HTR-8/SVneo (cell line): ENCODE measurements around the gene SPAG7.
A peak's percentile ranks its signal among the peaks of the same experiment; 100 is the strongest.
"Not testable (repeated sequence)": the region's sequence is repeated elsewhere in the genome, so short reads cannot be mapped to it uniquely, and the experiment has no call there.

Experiments
- DNase-seq: peaks from one replicate; pipeline ENCODE4 v3.0.0; 2011; ENCODE audit warnings: low spot score, mixed read lengths; ENCODE audit not compliant: insufficient read length
- FAIRE-seq: peaks from 2 replicates; lab custom pipeline; 2011; peaks lifted over from hg19 to GRCh38; lab: Jason Lieb, UNC

SPAG7 gene

DNA sequence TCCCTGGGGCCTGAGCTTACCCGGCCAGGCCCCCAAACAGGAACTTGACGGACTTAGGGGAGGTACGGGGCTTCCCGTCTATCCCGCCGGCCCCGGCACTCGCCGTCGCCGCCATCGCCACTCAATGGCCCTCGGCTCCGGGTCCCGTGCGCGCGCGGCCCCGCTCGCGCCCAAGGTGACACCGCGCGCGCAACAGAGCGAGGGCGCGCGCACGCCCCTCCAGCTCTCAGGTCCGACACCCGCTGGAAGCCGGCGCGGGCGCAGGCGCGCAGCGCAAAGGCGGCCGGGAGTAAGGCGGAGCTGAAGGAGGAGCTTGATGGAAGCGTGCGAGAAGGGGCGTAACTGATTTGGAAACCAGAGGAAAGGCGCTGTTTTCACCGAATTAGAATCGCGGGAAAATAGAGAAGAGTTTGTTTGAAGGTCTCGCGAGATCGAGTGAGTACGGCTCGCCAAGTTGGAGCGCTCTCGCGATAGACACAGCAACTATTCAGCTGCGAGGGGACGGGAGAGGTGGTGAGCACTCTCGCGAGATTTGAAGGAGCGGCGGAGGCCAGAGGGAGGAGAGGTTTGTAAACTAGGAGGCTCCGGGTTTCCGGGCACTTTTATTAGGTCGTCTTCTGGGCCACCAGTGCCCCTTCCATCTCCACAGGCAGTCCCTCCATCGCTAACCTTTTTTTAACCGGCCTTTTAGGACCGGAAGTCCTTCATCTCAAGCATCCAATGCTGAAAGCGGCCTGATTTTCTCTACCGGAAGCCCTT lies 27.6 kb downstream of the SPAG7 start, which contains the start of the genes RNF167 and SLC25A11:
RNF167 (plus strand) TSS at position 473 of the 759 bp plus-strand sequence. CDS start 642 bp downstream, outside the sequence.
SLC25A11 (minus strand) TSS at position 251 of the 759 bp plus-strand sequence; CDS start at position 115, 136 bp downstream.
- DNase-seq (peak; percentile 98), FAIRE-seq (peak; percentile 95)

- DNase-seq (no peak), FAIRE-seq (no peak)
Observed at GRCh38 chr17:4939546-4939795, 28.1 kb downstream of the SPAG7 start.

DNA sequence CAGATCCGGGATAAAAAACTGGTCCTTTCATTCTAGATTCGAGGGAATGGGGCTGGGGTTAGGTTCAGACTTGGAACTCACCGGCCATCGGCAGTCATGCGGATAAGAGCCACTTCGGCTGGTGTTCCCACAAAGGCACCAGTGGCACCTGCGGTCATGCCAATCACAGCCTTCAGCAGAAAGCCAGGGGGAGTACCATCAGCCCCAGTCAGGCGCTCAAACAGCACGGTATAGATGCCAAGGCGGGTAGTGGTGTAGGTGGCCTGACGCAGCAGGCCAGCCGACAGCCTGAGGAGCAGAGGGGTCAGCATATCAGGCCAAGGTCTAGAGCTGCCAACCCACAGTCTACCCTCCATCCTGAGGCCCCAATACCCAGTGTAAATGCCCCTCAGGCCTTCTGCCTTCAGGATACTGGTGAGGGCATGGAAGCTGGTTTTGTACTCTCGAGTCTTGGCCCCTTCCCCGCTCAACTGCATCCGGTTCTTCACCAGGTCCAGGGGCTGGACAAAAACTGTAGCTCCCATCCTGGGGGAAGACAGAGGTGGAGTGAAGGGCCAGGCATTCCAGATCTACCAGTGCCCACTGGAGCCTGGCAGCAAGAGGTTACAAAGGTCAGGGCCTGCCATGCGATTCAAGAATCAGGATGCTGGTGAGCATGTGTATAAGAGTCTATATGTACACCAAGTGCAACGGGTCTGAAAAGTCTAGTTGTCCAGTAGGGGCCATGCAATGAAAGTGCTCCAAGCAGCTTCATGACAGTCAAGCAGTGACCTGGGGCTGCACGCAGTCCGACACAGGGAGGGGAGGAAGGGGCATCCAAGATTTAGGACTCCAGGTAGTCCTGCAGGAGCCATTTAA lies 28.7 kb downstream of the SPAG7 start:
- DNase-seq (no peak), FAIRE-seq (peak; percentile 57)

DNA sequence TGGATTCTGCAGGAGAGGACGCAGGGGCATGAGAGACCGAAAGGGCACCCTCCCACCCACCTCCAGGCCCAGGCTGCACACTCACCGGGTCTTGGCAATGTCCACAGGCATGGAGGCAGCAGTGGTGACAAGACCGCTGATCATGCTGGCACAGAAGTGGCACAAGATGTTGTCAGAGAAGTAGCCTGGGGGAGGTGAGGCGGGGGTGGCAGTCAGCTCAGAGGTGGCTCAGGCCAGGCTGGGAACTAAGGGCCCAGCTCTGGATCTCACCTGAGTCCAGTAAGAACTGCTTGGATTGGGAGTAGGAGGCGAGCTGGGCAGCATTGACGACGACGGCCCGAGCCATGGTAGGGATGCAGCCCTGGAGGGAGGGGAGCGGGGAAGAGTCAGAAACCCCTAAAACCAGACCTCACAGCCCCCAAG lies 29.5 kb downstream of the SPAG7 start:
- DNase-seq (no peak), FAIRE-seq (no peak)

- FAIRE-seq (no peak), DNase-seq (no peak)
Observed at GRCh38 chr17:4937553-4937952, 30.1 kb downstream of the SPAG7 start.

DNA sequence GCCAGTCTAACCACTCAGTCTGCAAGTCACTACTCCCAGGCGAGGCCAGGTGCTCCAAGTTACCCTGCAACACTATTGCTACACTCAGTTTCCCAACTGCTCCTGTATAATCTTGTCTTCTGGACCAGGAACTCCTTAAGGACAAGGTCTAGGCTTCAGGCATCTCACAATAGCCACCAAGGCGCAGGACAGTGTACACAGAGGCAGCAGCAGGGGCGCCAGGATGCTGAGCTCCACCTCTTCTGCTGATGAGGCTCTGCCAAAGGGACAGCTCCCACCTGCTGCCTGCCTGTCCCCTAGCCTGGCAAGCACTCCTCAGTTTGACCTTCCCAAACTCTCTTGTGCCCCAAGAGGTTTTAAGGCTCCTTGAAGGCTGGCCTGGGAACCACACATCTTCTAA lies 31.2 kb downstream of the SPAG7 start:
- peak; percentile 54 for FAIRE-seq

DNA sequence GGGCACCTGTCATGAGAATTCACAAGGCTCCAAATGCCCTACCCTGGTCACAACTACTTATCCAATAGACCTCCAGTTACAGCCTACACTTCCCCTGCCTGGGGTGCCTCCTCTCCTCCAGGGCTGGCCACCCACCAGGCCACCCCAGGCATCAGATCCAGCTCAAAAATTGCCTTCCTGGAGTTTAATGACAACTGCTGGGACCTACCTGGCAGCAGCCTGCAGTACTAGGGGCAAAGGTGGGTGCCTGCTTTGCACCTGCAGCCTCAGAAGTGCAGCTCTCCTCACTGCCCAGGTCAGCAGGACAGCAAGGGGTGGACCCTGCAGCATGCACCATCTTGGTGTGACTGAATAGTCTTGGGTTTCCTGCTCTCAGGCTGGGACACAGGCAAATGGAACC lies 32.0 kb downstream of the SPAG7 start:
- DNase-seq (no peak), FAIRE-seq (no peak)

More for the DNA sequence above, 31.2 kb downstream of the SPAG7 start:
- DNase-seq: no peak

DNA sequence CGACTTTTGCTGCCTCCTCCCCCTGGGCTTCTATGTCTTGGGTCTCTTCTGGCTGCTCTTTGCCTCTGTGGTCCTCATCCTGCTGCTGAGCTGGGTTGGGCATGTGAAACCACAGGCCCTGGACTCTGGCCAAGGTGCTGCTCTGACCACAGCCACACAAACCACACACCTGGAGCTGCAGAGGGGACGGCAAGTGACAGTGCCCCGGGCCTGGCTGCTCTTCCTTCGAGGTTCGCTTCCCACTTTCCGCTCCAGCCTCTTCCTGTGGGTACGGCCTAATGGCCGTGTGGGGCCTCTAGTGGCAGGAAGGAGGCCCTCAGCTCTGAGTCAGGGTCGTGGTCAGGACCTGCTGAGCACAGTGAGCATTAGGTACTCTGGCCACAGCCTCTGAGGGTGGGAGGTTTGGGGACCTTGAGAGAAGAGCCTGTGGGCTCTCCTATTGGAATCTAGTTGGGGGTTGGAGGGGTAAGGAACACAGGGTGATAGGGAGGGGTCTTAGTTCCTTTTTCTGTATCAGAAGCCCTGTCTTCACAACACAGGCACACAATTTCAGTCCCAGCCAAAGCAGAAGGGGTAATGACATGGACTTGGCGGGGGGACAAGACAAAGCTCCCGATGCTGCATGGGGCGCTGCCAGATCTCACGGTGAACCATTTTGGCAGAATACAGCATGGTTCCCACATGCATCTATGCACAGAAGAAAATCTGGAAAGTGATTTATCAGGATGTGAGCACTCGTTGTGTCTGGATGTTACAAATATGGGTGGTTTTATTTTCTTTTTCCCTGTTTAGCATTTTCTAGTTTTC lies 33.2 kb downstream of the SPAG7 start:
- DNase-seq (peak; percentile 56), FAIRE-seq (peak; percentile 82)

DNA sequence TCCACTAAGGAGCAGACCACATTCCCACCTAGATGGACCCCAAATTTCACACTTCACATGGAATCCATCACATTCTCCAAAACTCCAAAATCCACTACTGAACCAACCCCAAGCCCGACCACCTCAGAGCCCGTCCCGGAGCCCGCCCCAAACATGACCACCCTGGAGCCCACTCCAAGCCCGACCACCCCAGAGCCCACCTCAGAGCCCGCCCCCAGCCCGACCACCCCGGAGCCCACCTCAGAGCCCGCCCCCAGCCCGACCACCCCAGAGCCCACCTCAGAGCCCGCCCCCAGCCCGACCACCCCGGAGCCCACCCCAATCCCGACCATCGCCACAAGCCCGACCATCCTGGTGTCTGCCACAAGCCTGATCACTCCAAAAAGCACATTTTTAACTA lies 34.0 kb downstream of the SPAG7 start:
- FAIRE-seq: no peak
- no peak for DNase-seq

- DNase-seq: no peak
- FAIRE-seq: no peak
Observed at GRCh38 chr17:4932756-4933155, 34.9 kb downstream of the SPAG7 start.

DNA sequence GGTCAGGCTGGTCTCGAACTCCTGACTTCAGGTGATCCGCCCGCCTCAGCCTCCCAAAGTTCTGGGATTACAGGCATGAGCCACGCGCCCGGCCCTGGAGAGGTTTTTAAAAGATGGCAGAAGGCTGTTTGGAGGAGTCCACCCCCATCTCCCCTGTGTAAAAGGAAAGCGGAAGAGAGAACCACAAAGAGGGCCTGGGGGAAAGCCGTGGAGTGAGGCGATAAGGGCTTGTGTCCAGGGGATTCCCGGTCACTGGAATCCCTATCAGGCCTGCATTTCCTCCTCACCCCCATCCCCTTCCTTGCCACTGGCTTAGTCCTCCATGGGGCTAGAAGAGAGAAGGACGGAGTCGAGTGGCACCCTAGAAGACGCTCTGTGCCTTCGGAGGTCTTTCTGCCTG lies 35.7 kb downstream of the SPAG7 start, which contains the start of gene GP1BA:
GP1BA (plus strand) TSS at position 315 of the 400 bp plus-strand sequence. CDS start 328 bp downstream, outside the sequence.
- DNase-seq (no peak), FAIRE-seq (no peak)

GRCh38 chr17:4928881-4929280 lies 38.7 kb downstream of the SPAG7 start:
- DNase-seq (no peak), FAIRE-seq (no peak)

DNA sequence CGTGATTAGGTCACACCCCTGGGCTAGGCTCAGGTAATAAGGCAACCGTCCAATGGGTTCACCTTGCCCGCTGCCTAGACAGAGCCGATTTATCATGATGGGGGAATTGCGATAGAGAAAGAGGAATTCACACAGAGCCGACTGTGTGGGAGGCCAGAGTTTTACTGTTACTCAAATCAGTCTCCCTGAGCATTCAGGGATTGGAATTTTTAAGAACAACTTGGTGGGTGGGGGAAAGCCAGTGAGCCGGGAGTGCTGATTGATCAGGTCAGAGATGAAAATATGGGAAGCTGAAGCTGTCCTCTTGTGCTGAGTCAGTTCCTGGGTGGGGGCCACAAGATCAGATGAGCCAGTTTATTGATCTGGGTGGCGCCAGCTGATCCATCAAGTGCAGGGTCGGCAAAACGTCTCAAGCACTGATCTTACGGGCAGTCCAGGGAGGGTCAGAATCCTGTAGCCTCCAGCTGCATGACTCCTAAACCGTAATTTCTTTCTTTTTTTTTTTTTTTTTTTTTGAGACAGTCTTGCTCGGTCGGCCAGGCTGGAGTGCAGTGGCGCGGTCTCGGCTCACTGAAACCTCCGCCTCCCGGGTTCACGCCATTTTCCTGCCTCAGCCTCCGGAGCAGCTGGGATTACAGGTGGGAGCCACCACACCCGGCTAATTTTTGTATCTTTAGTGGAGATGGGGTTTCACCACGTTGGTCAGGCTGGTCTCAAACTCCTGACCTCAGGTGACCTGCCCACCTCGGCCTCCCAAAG lies 40.9 kb downstream of the SPAG7 start:
- DNase-seq, FAIRE-seq: not testable (repeated sequence)

- no peak for DNase-seq
- no peak for FAIRE-seq
Observed at GRCh38 chr17:4921320-4921719, 46.3 kb downstream of the SPAG7 start.

GRCh38 chr17:4920351-4921048 lies 47.1 kb downstream of the SPAG7 start:
- FAIRE-seq (peak; percentile 51), DNase-seq (no peak)

GRCh38 chr17:4919511-4920047 lies 48.0 kb downstream of the SPAG7 start:
- no peak for DNase-seq
- no peak for FAIRE-seq

GRCh38 chr17:4914551-4914950 lies 53.1 kb downstream of the SPAG7 start:
- not testable (repeated sequence) for FAIRE-seq

DNA sequence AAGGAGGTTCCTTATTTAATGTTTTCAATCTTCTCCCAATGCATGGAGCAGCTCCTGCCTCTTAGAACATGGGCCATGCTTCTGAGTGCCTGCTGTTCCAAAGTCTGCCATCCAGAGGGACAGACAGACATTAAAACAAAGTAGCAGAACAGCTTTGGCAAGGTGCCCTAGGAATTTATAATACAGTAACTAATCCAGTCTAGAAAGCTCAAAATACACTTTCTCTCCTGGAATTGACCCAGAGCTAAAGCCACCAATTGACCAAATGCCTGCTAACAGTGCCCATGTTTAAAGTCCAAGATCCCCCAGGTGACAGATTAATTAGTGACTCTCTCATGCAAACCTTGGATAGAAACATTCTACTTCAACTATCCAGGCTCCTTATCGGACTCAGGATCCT lies 53.6 kb downstream of the SPAG7 start:
- FAIRE-seq (no peak), DNase-seq (no peak)

More at GRCh38 chr17:4914551-4914950, 53.1 kb downstream of the SPAG7 start:
- DNase-seq: not testable (repeated sequence)
